Panc1 (cell line): ENCODE results near the gene TBX3. TPM values are rescaled to one million over a fixed set of nuclear protein-coding genes. Genes with fewer than 3 reads are reported as not detected.

Experiments
- ATAC-seq: fragments of 200-7000 bp; cut with Tn5 transposase; 2 replicates; pipeline ENCODE4 v1.9.1; 2020; ENCODE audit warnings: mild to moderate bottlenecking, moderate library complexity
- BruUV-seq: library from RNA; stranded (reverse); fragments of 400-500 nt; replicated peaks from 2 replicates; lab custom pipeline; 2021; lab: Mats Ljungman, UMichigan
- CTCF ChIA-PET: fragments of 300-600 bp; sonication (Branson Sonifier 250); formaldehyde crosslinking; loops from one replicate; lab custom pipeline; 2022; ENCODE audit warnings: antibody characterized with exemption; lab: Charles Lee
- POLR2A ChIA-PET: fragments of 300-600 bp; sonication (Branson Sonifier 250); formaldehyde crosslinking; loops from one replicate; lab custom pipeline; 2022; ENCODE audit warnings: antibody characterized with exemption; lab: Charles Lee
- DNase-seq: peaks from one replicate; pipeline ENCODE4 v3.0.0-alpha.2; 2010; ENCODE audit warnings: low read depth, low spot score
- H3K27ac ChIP-seq: 2 replicates; pipeline ENCODE4 v1.5.1; 2011; ENCODE audit warnings: mild to moderate bottlenecking, low read length, inconsistent platforms
- H3K27me3 ChIP-seq: fragments of 200-500 bp; sonication (Bioruptor generic); 2 replicates; pipeline ENCODE4 v1.6.0; 2014; ENCODE audit warnings: low read length, inconsistent platforms; ENCODE audit not compliant: control insufficient read depth, insufficient read depth
- H3K36me3 ChIP-seq: fragments of 200-500 bp; sonication (Bioruptor generic); 2 replicates; pipeline ENCODE4 v1.5.1; 2014; ENCODE audit warnings: inconsistent platforms, mild to moderate bottlenecking, low read length, moderate library complexity; ENCODE audit not compliant: control insufficient read depth, insufficient read depth
- H3K4me1 ChIP-seq: 2 replicates; pipeline ENCODE4 v1.5.1; 2011; ENCODE audit warnings: inconsistent platforms, mild to moderate bottlenecking, low read length, moderate library complexity; ENCODE audit not compliant: control insufficient read depth, insufficient read depth
- H3K4me3 ChIP-seq, 2 experiments: 2 replicates each; pipeline ENCODE4 v1.5.1; 2011 to 2012; ENCODE audit warnings: low read depth in 2 of 2, low read length in 2 of 2, mild to moderate bottlenecking in 2 of 2, inconsistent platforms in 1 of 2, moderate library complexity in 1 of 2
- H3K9me3 ChIP-seq: fragments of 200-500 bp; sonication (Bioruptor generic); 2 replicates; pipeline ENCODE4 v1.5.1; 2014; ENCODE audit warnings: low read depth, mild to moderate bottlenecking, inconsistent platforms, low read length, moderate library complexity; ENCODE audit not compliant: control insufficient read depth, insufficient read depth
- POLR2AphosphoS5 ChIP-seq: IDR thresholded peaks from 2 replicates; pipeline ENCODE4 v1.6.1; 2012; ENCODE audit warnings: mild to moderate bottlenecking, low read depth, low read length, moderate library complexity
- REST ChIP-seq, 2 experiments: IDR thresholded peaks; 2 replicates each; pipeline ENCODE4 v1.6.1; 2011 to 2012; ENCODE audit warnings: low read depth in 2 of 2, control low read depth in 1 of 2, low read length in 1 of 2, mild to moderate bottlenecking in 1 of 2, moderate library complexity in 1 of 2; ENCODE audit not compliant: insufficient read depth in 1 of 2
- SIN3A ChIP-seq: IDR thresholded peaks from 2 replicates; pipeline ENCODE4 v1.6.1; 2012; ENCODE audit warnings: low read depth, mild to moderate bottlenecking, low read length, moderate library complexity, borderline replicate concordance; ENCODE audit not compliant: insufficient read depth
- TCF7L2 ChIP-seq: IDR thresholded peaks from 2 replicates; pipeline ENCODE4 v1.6.1; 2011; ENCODE audit warnings: mild to moderate bottlenecking, low read depth, low read length, inconsistent platforms
- in situ Hi-C: cut with HindIII; loops from 2 replicates; pipeline ENCODE4 v1.10.0; 2016; ENCODE audit warnings: low sequenced_read_pairs, low pct_unique_long_range_greater_than_20kb
- intact Hi-C: fragments of 100-400 bp; cut with micrococcal nuclease; formaldehyde crosslinking; loops from one replicate; pipeline ENCODE4 v1.10.0; 2022; ENCODE audit not compliant: unreplicated experiment
- total RNA-seq: library from RNA; stranded (reverse); gene quantifications from one replicate; pipeline ENCODE4 v1.2.1, GENCODE V29; 2021; ENCODE audit not compliant: unreplicated experiment
- TF ChIP-seq, protein P1 (sequence below): fragments of 450-650 bp; IDR thresholded peaks from 2 replicates; pipeline ENCODE4 v1.5.1; 2017; ENCODE audit warnings: mild to moderate bottlenecking

Gene TBX3
- total RNA-seq, 1 experiment from 2014 or later: 5.1 TPM

DNA sequence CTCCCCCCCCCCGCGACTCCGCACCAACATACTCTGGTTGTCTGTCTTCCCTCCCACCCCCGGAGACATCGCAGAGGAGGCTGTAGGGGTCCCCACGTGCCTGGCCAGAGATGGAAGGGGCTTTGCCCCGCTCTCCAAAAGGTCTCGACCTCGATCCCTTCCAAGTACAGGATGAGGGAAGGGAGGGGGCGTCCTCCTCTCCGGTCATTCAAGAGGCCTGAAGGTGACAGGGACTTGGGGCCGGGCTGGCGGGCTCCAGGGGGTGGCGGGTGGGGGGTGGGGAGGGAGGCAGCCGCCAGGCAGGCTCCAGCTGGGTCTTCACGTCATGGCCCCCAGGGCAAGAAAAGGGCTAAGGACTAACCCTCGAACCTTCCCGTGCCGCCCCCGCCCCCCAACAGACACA, 15.1 kb downstream of the TBX3 start:
- intact Hi-C loops (no loop called here), in situ Hi-C loops (no loop called here)
- no peak for ATAC-seq
- ChIA-PET POLR2A (no interaction called here), CTCF (interaction anchor here (0.6 kb wide), 1 partner anchor 1241 kb away, joined by 4 read pairs; no protein-coding TSS in a partner anchor)
- no peaks in the 10 kb centered on the region for H3K36me3 ChIP-seq
- no peak overlapping the region; a peak in 1 of 4 replicates for H3K4me3 ChIP-seq
- H3K27ac ChIP-seq: no peak overlapping the region
- no peak for DNase-seq
- H3K4me1 ChIP-seq: no peaks in the 10 kb centered on the region
- H3K27me3 ChIP-seq: no peaks in the 10 kb centered on the region; the same call in 1 of the 2 replicates
- TF ChIP-seq, protein P1, sequence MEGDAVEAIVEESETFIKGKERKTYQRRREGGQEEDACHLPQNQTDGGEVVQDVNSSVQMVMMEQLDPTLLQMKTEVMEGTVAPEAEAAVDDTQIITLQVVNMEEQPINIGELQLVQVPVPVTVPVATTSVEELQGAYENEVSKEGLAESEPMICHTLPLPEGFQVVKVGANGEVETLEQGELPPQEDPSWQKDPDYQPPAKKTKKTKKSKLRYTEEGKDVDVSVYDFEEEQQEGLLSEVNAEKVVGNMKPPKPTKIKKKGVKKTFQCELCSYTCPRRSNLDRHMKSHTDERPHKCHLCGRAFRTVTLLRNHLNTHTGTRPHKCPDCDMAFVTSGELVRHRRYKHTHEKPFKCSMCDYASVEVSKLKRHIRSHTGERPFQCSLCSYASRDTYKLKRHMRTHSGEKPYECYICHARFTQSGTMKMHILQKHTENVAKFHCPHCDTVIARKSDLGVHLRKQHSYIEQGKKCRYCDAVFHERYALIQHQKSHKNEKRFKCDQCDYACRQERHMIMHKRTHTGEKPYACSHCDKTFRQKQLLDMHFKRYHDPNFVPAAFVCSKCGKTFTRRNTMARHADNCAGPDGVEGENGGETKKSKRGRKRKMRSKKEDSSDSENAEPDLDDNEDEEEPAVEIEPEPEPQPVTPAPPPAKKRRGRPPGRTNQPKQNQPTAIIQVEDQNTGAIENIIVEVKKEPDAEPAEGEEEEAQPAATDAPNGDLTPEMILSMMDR: no peak
- TF ChIP-seq SIN3A: no peak
- TF ChIP-seq TCF7L2: no peak
- TF ChIP-seq POLR2AphosphoS5: no peak
- no peak for TF ChIP-seq REST (IDR thresholded peaks at IDR 0.05; ENCODE audit: insufficient read depth in 1 of 2, low read depth in 2 of 2, low read length in 1 of 2)
- H3K9me3 ChIP-seq: no peaks in the 10 kb centered on the region
- no TSS peak for BruUV-seq

DNA sequence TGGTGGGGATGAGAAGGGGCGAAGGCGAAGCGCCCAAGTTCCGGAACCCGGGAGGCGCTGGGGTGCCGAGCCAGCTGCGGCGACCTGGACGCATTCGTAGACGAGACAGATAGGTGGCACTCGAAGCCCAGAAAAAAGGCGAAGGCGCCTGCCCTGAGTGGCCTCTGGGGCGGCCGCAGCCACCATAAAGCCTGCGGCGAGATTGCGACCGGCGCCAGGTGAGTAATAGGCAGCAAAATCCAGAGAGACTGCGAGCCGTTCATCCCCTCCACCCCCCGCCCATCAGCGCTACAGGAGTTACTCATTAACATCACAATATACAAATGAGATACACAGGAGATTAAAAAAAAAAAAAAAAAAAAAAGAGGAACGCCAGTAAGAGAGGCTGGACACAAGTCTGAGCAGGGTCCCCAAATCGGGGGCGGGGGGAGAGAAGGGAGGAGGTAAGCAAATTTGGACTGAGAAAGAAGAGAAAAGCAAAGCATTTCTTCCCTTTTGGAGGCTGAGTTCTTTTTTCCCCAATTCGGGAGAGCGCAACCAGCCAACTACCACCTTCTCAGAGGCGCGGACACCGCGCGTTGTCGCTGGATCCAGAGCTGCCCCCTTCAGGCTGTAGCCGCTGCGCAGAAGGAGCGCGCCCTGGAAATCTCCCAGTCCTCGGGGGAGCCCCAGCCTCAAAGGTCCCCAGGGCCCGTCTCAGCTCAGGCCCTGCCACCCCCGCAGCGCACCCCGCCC, 15.7 kb downstream of the TBX3 start:
- H3K27me3 ChIP-seq: no peaks in the 10 kb centered on the region; the same call in 1 of the 2 replicates
- ATAC-seq: peak; percentile 98
- intact Hi-C loops: no loop called here
- TF ChIP-seq SIN3A (no peak), TCF7L2 (no peak), REST (IDR thresholded peaks at IDR 0.05; ENCODE audit: insufficient read depth in 1 of 2, low read depth in 2 of 2, low read length in 1 of 2) (no peak), POLR2AphosphoS5 (no peak)
- TF ChIP-seq, protein P1: peak; percentile 82
- peak overlapping the region; percentile 33 to 44 for H3K4me3 ChIP-seq
- H3K36me3 ChIP-seq: no peaks in the 10 kb centered on the region
- in situ Hi-C loops: no loop called here
- BruUV-seq: no TSS peak
- H3K4me1 ChIP-seq: no peaks in the 10 kb centered on the region
- H3K9me3 ChIP-seq: no peaks in the 10 kb centered on the region
- ChIA-PET CTCF (interaction anchor here (0.6 kb wide), 1 partner anchor 1242 kb away, joined by 4 read pairs; no protein-coding TSS in a partner anchor), POLR2A (no interaction called here)
- no peak overlapping the region for H3K27ac ChIP-seq
- DNase-seq: no peak
